HFFc6 (cell line): ENCODE data around the gene TIPRL. TPM values are rescaled to one million over a fixed set of nuclear protein-coding genes. Genes with fewer than 3 reads are reported as not detected.

Experiments
- DNase-seq: peaks from one replicate; pipeline ENCODE4 v3.0.0-alpha.2; 2018
- H3K27ac Mint-ChIP-seq: 2 replicates; pipeline ENCODE4 v1.8.0; 2020; ENCODE audit warnings: mild to moderate bottlenecking, mixed read lengths
- H3K27me3 Mint-ChIP-seq: 2 replicates; pipeline ENCODE4 v1.8.0; 2021; ENCODE audit warnings: mild to moderate bottlenecking, moderate library complexity, mixed read lengths; ENCODE audit not compliant: insufficient read depth
- H3K36me3 Mint-ChIP-seq: 2 replicates; pipeline ENCODE4 v1.8.0; 2021; ENCODE audit warnings: low read depth, mixed read lengths
- H3K4me1 Mint-ChIP-seq: 2 replicates; pipeline ENCODE4 v1.8.0; 2020; ENCODE audit warnings: low read depth, mixed read lengths
- H3K4me3 Mint-ChIP-seq: 2 replicates; pipeline ENCODE4 v1.8.0; 2020; ENCODE audit warnings: mild to moderate bottlenecking, moderate library complexity, mixed read lengths
- H3K9me3 Mint-ChIP-seq: 2 replicates; pipeline ENCODE4 v1.8.0; 2020; ENCODE audit warnings: mild to moderate bottlenecking, mixed read lengths
- total RNA-seq, 6 experiments: library from RNA; stranded (reverse); fragmentation: NEBNext Ultra II Directional; extraction: Animal tissue kit (Norgen Biotek cat#: 25700); gene quantifications; 2 replicates in 1 of 6; 3 replicates in 5 of 6; pipeline ENCODE4 v1.2.3, GENCODE V29; 2021
- TF ChIP-seq, protein P1 (sequence below): fragments of 200-600 bp; sonication (generic); IDR thresholded peaks from 2 replicates; pipeline ENCODE4 v1.5.0; 2021; ENCODE audit warnings: antibody characterized with exemption, mild to moderate bottlenecking

The TIPRL gene
- total RNA-seq, 6 experiments from 2014 or later: 38.8 to 46.2 (median 44.2) TPM

- peaks cover 5% of the 10 kb centered on the region; the same call in 1 of the 2 replicates for H3K36me3 Mint-ChIP-seq
- TF ChIP-seq, protein P1, sequence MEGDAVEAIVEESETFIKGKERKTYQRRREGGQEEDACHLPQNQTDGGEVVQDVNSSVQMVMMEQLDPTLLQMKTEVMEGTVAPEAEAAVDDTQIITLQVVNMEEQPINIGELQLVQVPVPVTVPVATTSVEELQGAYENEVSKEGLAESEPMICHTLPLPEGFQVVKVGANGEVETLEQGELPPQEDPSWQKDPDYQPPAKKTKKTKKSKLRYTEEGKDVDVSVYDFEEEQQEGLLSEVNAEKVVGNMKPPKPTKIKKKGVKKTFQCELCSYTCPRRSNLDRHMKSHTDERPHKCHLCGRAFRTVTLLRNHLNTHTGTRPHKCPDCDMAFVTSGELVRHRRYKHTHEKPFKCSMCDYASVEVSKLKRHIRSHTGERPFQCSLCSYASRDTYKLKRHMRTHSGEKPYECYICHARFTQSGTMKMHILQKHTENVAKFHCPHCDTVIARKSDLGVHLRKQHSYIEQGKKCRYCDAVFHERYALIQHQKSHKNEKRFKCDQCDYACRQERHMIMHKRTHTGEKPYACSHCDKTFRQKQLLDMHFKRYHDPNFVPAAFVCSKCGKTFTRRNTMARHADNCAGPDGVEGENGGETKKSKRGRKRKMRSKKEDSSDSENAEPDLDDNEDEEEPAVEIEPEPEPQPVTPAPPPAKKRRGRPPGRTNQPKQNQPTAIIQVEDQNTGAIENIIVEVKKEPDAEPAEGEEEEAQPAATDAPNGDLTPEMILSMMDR: no peak
Observed at GRCh38 chr1:168187177-168187576, 8.4 kb downstream of the TIPRL start.

GRCh38 chr1:168190403-168190802 lies 11.6 kb downstream of the TIPRL start:
- H3K36me3 Mint-ChIP-seq: peaks cover 12% of the 10 kb centered on the region
- no peak overlapping the region for H3K4me3 Mint-ChIP-seq
- no peak for DNase-seq
- peaks cover 7% of the 10 kb centered on the region for H3K4me1 Mint-ChIP-seq
- no peaks in the 10 kb centered on the region; the same call in 1 of the 2 replicates for H3K27me3 Mint-ChIP-seq
- H3K9me3 Mint-ChIP-seq: no peaks in the 10 kb centered on the region
- H3K27ac Mint-ChIP-seq: no peak overlapping the region
- TF ChIP-seq, protein P1: no peak

More at GRCh38 chr1:168187177-168187576, 8.4 kb downstream of the TIPRL start:
- no peak for DNase-seq
- Mint-ChIP-seq H3K4me3 (no peak overlapping the region), H3K27ac (no peak overlapping the region), H3K27me3 (no peaks in the 10 kb centered on the region; the same call in 1 of the 2 replicates), H3K9me3 (no peaks in the 10 kb centered on the region), H3K4me1 (peaks cover 7% of the 10 kb centered on the region; the same call in 1 of the 2 replicates)

DNA sequence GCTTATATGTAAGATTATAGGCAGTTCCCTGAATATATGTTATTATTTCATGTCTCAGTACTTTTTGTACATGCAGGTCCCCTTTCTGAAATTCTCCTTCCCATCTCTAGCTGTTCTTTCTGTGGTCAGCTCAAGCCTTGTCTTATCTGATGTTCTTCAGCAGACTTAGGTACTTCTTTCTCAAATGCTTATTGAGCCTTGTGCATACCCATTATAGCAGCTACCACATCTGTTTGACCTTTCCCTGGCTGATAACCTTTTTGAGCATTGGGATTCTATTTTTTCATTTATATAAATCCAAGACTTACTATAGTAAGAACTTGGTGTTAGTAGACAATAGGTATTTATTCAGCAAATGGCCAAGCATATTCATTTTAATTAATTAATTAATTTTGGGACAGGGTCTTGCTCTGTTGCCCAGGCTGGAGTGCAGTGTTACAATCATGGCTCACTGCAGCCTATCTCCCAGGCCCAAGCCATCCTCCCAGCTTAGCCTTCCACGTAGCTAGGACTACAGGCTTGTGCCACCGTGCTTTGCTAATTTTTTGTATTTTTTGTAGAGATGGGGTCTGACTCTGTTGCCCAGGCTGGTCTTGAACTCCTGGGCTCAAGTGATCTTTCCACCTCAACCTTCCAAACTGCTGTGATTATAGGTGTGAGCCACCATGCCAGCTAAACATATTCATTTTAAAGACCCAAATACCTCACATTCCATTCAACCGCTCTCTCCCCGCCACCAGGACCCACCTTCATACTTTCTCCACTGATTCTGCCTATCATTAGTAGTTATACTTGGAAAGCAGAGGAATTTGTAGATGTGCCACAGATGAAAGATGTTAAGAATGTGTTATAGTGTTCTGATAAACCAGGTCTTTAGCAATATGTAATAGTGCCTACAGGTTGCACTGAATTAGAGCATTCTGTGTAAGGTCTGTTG lies 16.7 kb downstream of the TIPRL start:
- Mint-ChIP-seq H3K9me3 (no peaks in the 10 kb centered on the region), H3K4me1 (peaks cover 11% of the 10 kb centered on the region), H3K36me3 (peaks cover 18% of the 10 kb centered on the region), H3K27me3 (no peaks in the 10 kb centered on the region), H3K4me3 (no peak overlapping the region), H3K27ac (no peak overlapping the region)
- no peak for DNase-seq
- TF ChIP-seq, protein P1: no peak

GRCh38 chr1:168199056-168199455 lies 20.3 kb downstream of the TIPRL start:
- Mint-ChIP-seq H3K9me3 (no peaks in the 10 kb centered on the region), H3K36me3 (peaks cover 24% of the 10 kb centered on the region), H3K4me1 (peaks cover 28% of the 10 kb centered on the region), H3K27me3 (no peaks in the 10 kb centered on the region), H3K27ac (no peak overlapping the region), H3K4me3 (no peak overlapping the region)
- no peak for DNase-seq
- TF ChIP-seq, protein P1: no peak

DNA sequence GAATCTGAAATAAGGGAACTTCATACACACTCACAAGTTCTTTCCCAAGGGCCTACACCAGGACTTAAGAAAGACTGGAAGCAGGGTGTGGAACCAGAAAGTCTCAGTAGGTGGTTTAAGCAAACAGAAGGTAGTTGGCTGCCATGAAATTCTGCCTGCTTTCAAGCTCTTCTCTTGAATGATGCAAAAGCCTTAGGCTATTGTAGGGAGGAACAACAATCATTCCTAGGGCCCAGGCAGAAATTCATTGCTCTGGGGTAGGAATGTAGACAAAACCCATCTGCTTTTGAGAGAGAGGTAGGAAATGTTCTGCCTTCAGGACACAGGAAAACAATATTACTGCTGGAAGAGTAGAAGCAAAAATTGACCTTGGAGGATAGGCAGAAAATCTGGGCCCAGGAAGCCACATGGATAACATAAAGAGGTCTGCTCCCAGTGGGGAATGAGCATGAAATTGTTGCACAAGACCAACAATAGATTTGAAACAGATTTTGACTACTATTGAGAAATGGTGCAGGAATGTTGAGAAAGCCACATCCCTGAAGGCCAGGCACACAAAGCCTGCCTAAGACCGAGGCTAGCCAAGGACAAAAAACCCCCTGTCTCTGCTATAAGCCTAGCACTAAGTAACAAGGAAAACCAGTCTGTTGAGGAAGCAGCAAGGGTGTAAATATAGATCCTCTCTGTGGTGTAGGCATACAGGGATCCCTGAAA lies 24.3 kb downstream of the TIPRL start:
- DNase-seq: peak; percentile 45
- no peak overlapping the region; the same call in 1 of the 2 replicates for H3K4me3 Mint-ChIP-seq
- TF ChIP-seq, protein P1: no peak
- peak overlapping the region; percentile 77 for H3K27ac Mint-ChIP-seq
- peaks cover 29% of the 10 kb centered on the region for H3K4me1 Mint-ChIP-seq
- no peaks in the 10 kb centered on the region for H3K9me3 Mint-ChIP-seq
- H3K27me3 Mint-ChIP-seq: no peaks in the 10 kb centered on the region
- H3K36me3 Mint-ChIP-seq: peaks cover 20% of the 10 kb centered on the region
